DND-41 (cell line): ENCODE measurements around the gene KIF3B.

Experiments
- ATAC-seq: fragments of 200-7000 bp; cut with Tn5 transposase; 3 replicates; pipeline ENCODE4 v1.9.1; 2021; ENCODE audit warnings: low read depth; ENCODE audit not compliant: insufficient read depth
- DNase-seq: peaks from one replicate; pipeline ENCODE4 v3.0.0-alpha.2; 2020
- H2AFZ ChIP-seq: 2 replicates; pipeline ENCODE4 v1.6.0; 2012; ENCODE audit warnings: low read depth, low read length
- H3K27ac ChIP-seq: 2 replicates; pipeline ENCODE4 v1.5.1; 2012; ENCODE audit warnings: low read length, inconsistent platforms
- H3K27me3 ChIP-seq: fragments of 200-600 bp; sonication (generic); 2 replicates; pipeline ENCODE4 v1.6.0; 2012; ENCODE audit warnings: low read length, mild to moderate bottlenecking, inconsistent platforms; ENCODE audit not compliant: insufficient read depth, poor library complexity
- H3K36me3 ChIP-seq: 2 replicates; pipeline ENCODE4 v1.5.1; 2012; ENCODE audit warnings: low read length, inconsistent platforms; ENCODE audit not compliant: insufficient read depth
- H3K4me1 ChIP-seq: 2 replicates; pipeline ENCODE4 v1.5.1; 2012; ENCODE audit warnings: mild to moderate bottlenecking, low read length; ENCODE audit not compliant: insufficient read depth
- H3K4me2 ChIP-seq: 2 replicates; pipeline ENCODE4 v1.6.0; 2012; ENCODE audit warnings: mild to moderate bottlenecking, moderate library complexity, low read length, inconsistent platforms; ENCODE audit not compliant: insufficient read depth
- H3K4me3 ChIP-seq, 2 experiments: fragments of 200-600 bp in 1 of 2; shearing (Covaris generic) in 1 of 2; 2 replicates each; pipeline ENCODE4 v1.5.1; 2012 to 2016; ENCODE audit warnings: inconsistent platforms in 2 of 2, low read length in 2 of 2, mild to moderate bottlenecking in 2 of 2, low read depth in 1 of 2, moderate library complexity in 1 of 2
- H3K79me2 ChIP-seq: 2 replicates; pipeline ENCODE4 v1.6.0; 2012; ENCODE audit warnings: low read length, inconsistent platforms; ENCODE audit not compliant: insufficient read depth
- H3K9ac ChIP-seq: 2 replicates; pipeline ENCODE4 v1.6.0; 2012; ENCODE audit warnings: low read depth, mild to moderate bottlenecking, inconsistent platforms, low read length, moderate library complexity
- H3K9me3 ChIP-seq: 2 replicates; pipeline ENCODE4 v1.5.1; 2012; ENCODE audit warnings: low read length, moderate library complexity, mild to moderate bottlenecking, inconsistent platforms; ENCODE audit not compliant: insufficient read depth, severe bottlenecking
- H4K20me1 ChIP-seq: 2 replicates; pipeline ENCODE4 v1.6.0; 2012; ENCODE audit warnings: low read length; ENCODE audit not compliant: insufficient read depth
- CTCF ChIP-seq: IDR thresholded peaks from 2 replicates; pipeline ENCODE4 v1.5.1; 2012; ENCODE audit warnings: borderline replicate concordance, low read length, moderate library complexity, mild to moderate bottlenecking; ENCODE audit not compliant: poor library complexity, severe bottlenecking; ENCODE audit errors: extremely low read depth
- EZH2 ChIP-seq: IDR thresholded peaks from 3 replicates; pipeline ENCODE4 v1.6.1; 2012; ENCODE audit warnings: borderline replicate concordance, low read depth, mild to moderate bottlenecking, moderate library complexity, low read length, inconsistent platforms; ENCODE audit not compliant: severe bottlenecking

KIF3B gene

DNA sequence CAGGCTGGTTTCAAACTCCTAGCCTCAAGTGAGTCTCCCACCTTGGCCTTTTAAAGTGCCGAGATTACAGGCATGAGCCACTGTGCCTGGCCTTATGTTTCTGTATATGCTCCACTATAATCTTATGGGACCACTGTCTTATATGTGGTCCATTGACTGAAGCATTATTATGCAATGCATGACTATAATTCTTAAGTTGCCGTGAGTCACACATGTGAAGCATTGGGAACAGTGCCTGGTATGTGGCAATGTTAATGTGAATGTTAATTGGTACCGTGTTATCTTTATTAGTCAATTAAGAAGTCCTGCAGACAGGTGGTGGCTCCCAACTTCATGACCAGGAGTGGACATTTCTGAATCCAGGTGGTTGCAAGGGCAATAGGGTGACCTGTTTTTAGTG is 66.0 kb downstream of the KIF3B start:
- no peak for ATAC-seq
- no peaks in the 10 kb centered on the region for H3K36me3 ChIP-seq

DNA sequence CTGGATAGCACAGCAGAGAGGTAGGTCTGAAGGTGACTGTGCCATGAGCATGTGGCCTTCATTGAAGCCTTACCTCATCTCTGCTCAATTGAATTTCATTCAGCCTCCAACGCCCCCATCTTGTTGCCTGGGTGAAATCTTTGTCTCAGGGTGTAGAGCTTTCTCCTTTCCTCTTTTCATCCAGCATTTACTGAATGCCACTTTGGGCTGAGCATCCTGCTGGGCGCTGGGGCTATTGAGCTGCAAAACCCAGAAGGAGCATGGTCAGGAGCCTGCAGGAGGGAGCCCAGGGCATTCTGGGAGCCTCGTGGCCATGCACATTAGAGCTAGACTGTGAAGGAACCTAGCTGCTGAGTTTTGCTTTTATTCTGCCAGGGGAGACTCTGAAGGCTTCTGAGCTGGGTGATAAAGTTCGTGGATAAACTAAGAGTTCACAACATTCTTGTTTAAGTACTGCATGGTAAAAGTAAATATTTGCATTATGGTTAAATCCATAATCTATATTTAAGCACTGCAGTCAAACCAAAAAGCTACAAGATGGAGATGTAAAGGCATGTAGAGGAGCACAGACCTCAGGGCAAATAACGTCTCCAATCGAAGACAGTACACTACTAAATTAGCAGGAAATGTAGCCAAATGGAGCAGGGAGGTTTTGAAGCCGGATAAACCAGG is 67.5 kb downstream of the KIF3B start:
- H4K20me1 ChIP-seq = no peaks in the 10 kb centered on the region
- H3K79me2 ChIP-seq = no peaks in the 10 kb centered on the region
- no peak overlapping the region for H3K9ac ChIP-seq
- no peaks in the 10 kb centered on the region for H3K27me3 ChIP-seq
- no peak overlapping the region for H3K27ac ChIP-seq
- ATAC-seq (peak; percentile 37; the same call in 2 of the 3 replicates), DNase-seq (no peak)
- H3K4me2 ChIP-seq = no peak overlapping the region
- TF ChIP-seq CTCF = no peak
- no peak for TF ChIP-seq EZH2
- no peak overlapping the region for H2AFZ ChIP-seq
- H3K9me3 ChIP-seq = no peaks in the 10 kb centered on the region
- no peak overlapping the region for H3K4me3 ChIP-seq
- no peaks in the 10 kb centered on the region for H3K4me1 ChIP-seq
- no peaks in the 10 kb centered on the region for H3K36me3 ChIP-seq

More for the DNA sequence above, 66.0 kb downstream of the KIF3B start:
- Histone ChIP-seq H3K4me3 (no peak overlapping the region), H3K27me3 (no peaks in the 10 kb centered on the region), H3K9me3 (no peaks in the 10 kb centered on the region), H2AFZ (no peak overlapping the region), H3K4me2 (no peak overlapping the region), H3K27ac (no peak overlapping the region), H4K20me1 (no peaks in the 10 kb centered on the region), H3K79me2 (no peaks in the 10 kb centered on the region), H3K4me1 (no peaks in the 10 kb centered on the region), H3K9ac (no peak overlapping the region)
- TF ChIP-seq CTCF = no peak
- TF ChIP-seq EZH2 = no peak
- DNase-seq = no peak

DNA sequence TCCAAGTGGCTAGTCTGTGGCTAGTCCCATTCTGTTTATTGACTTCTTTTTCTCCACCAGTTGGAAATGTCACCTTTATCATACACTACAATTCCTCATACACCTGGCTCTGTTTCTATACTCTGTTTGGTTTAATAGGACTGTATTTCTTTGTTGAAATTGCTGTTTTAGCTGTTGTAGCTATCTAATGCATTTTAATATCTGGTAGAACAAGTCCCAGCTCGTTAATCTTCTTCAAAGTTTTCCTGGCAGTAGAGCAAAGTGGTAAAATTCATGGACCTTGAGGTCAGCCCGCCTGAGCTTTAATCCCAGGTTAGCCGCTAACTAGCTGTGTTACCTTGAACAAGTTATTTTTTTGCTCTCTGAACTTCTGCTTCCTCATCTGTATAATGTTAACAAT is 70.8 kb downstream of the KIF3B start:
- H3K27me3 ChIP-seq = no peaks in the 10 kb centered on the region
- no peak for DNase-seq
- H3K9ac ChIP-seq = no peak overlapping the region
- no peaks in the 10 kb centered on the region for H3K9me3 ChIP-seq
- TF ChIP-seq EZH2 (no peak), CTCF (no peak)
- no peaks in the 10 kb centered on the region for H4K20me1 ChIP-seq
- no peaks in the 10 kb centered on the region for H3K36me3 ChIP-seq
- H3K79me2 ChIP-seq = no peaks in the 10 kb centered on the region
- H3K4me1 ChIP-seq = no peaks in the 10 kb centered on the region
- H2AFZ ChIP-seq = no peak overlapping the region
- H3K27ac ChIP-seq = no peak overlapping the region
- H3K4me2 ChIP-seq = no peak overlapping the region
- H3K4me3 ChIP-seq = no peak overlapping the region
- no peak for ATAC-seq
